GM19463 (cell line): ENCODE data around the gene COG3.

Experiments
- ATAC-seq: cut with Tn5 transposase; IDR thresholded peaks from one replicate; pipeline ENCODE4 v1.9.1; 2021; ENCODE audit warnings: mild to moderate bottlenecking, moderate library complexity; ENCODE audit not compliant: unreplicated experiment

Gene COG3

DNA sequence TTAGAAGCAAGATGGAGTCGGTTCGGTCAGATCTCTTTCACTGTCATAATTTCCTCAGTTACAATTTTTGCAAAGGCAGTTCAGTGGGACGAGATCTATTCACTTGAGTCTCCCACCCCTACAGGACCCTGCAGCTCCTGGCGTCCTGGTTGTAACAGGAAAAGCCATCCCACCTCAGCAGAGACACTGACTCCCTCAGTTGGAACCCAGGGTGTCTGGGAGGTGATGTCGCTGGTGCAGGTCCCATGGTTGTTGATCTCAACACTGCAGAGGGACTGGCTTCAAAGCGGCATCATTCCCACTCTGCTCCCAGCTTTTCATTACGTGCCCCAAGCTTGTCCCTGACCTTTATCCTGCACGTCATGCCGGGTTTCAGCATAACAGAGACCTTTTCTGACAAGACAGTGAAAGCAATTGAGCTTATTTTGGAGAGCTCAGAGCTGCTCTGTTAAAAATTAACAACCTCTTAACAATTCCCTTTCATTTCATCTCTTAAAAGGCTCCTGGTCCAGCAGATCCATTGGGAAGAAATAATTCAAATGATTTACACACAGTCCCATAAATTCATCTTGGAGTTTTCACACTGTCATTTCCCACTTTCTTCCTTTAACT is 17.6 kb upstream of the COG3 start:
- no peak for ATAC-seq

DNA sequence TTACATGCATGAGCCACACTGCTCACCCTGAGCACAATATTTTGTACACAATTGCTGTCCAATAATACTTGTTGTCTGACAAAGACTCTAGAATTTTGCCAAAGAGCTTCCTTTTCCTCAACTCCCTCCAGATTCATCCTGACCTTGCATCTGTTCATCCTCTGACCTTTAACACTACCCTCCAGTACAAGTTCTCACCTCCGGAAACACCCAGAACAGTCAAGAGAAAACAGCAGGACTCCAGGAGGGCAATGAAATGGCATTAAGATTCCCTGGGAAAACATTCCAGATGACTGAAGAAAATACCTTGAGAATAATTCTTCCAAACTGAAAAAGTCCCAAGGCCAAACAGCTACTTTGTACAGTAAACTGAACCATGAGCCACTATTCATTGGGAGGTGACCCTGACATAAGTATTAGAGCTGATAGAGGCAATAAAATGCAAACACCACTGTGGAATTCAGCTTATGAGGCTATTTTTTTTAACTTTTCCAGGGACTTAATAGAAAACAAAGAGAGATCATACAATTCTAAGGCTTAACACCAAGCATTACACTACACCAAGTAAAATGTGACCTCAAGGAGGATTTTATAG is 15.7 kb upstream of the COG3 start:
- ATAC-seq, result no peak

DNA sequence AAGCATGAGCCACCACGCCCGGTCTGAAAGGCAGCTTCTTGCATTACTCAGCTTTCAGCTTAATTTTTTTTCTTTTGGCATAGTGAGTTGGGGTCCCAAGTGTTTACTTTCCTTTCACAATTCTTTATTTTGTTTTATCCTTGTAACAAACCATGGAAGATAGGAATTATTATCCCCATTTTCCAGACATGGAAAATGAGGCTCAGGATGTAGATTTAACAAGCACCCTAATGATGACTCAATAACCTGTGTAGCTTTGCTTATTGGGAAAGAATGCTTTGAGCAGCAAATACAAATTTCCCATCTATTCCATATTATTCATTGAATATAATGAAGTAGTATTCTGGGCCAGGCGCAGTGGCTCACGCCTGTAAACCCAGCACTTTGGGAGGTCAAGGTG is 13.5 kb upstream of the COG3 start:
- no peak for ATAC-seq

DNA sequence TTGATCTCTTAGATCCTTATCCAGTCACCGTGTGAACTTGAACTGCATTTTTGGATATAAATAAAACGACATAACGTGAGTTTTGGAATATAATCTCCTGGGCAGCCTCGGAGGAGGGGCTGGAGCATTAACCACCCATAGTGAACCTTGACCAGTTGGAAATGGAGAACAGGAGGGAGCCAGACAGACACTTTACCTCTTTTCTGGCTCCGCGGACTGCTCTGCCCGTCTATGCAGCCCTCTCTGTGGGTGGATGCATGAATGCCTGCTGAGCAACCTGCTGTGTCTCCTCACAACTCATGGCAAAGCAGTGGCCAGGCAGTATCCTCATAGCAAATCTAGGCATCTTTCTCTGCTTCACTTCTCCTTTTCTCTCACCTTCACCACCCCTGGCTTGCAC is 10.5 kb upstream of the COG3 start:
- ATAC-seq, result no peak

DNA sequence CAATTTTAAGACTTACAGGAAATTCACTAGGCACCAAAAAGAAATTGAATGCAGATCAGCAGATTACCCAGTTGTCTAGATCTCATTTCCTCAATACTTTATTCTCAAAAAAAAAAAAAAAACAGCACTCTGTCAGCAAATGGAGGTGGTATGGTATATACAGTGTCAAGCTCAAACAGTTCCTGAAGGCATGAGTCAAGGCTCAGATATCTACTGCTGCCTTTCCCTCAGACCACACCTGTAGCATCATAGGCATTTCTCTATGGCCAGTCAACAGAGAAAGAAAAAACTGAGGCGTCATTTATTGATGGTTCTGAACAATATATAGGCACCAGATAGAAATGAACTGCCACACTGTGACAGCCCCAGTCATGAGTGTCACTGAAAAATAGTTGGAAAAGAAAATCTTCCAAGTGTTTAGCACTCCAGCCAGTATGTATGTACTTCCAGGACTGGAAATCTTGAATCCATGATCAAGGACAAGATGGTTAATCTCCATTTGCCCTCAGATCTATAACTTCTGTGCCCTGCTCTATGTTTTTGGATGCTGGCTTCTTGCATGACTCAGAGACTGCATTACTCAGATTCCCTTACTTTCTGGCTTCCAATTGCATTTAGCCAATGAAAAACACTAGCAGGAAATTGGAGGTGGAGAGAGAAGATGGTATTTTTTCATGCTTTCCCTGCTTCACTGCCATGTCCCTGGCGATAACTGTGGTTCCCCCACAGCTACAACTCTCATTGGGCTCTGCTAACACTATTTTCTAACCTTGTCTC is 8.4 kb upstream of the COG3 start:
- ATAC-seq, result no peak

DNA sequence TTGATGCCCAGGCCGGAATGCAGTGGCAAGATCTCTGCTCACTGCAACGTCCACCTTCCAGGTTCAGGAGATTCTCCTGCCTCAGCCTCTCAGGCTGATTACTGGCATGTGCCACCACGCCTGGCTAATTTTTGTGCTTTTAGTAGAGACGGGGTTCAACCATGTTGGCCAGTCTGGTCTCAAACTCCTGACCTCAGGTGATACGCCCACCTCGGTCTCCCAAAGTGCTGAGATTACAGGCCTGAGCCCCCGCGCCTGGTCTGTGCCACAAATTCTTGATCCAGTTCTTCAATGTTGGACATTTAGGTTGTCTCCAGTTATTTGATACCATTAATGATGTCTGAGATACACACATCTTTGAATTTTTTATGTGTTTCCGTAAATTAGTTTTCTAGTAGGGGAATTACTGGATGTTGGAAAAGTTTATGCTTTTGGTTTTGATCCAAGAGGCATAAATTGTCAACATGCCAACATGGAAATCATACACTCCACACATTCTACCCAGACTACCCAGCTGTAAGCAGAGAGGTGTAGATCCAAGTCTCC is 525 bp upstream of the COG3 start:
- no peak for ATAC-seq

DNA sequence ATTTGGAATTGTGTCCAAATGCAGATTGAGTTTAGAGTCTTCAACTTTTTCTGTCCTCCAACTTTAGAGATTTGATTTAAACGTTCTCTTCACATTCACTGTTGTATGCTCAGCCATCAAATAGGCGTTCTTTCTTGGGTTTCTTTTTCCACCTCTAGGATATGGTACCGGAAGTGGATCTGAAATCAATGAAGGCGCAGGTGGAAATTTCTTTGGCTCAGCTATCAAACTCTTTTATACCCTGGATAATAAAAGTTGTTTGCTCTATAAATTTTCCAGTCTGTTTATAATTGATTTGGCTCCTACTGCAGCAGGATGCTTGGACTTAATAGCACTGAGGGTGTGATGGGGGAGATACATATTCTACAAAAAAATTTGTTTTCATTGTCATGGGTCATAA is 1.6 kb downstream of the COG3 start:
- no peak for ATAC-seq

DNA sequence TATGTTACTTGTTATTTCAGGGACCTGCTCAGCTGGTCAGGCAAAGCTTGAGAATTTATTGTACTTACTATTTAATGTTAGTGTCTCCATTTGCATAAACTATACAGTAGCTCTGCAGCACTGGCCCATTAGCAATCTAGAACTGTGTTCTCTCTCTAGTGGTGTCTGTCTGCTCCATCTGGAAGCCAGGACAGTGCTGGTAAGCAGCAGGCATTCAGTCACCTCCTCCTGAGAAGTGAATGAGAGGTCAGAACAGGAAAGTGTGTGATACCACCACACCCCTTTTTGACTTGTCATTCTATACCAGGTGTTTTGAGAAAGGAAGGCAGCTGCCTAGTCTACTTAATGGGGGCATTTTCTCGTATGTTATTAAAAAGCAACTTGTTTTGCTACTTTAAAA is 3.9 kb downstream of the COG3 start:
- ATAC-seq, result no peak

DNA sequence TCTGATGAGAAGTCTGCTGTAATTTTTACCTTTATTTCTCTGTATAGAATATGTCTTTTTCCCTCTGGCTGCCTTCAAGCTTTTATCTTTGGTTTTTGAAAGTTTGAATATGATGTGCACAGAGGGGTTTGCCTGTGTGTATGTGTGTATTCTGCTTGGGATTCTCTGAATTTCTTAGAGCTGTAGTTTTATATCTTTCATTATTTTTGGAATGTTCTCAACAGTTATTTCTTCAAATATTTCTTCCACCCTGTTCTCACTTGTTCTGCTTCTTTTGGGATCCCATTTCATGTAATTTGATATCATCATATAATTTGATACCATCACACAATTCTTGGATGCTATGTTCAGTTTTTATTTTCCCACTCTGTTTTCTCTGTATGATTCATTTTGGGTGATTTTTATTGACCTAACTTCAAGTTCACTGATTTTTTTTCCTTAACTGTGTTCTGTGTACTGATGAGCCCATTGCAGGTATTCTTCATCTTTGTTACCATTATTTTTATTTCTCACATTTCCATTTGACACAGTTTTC is 7.5 kb downstream of the COG3 start:
- ATAC-seq, result no peak

DNA sequence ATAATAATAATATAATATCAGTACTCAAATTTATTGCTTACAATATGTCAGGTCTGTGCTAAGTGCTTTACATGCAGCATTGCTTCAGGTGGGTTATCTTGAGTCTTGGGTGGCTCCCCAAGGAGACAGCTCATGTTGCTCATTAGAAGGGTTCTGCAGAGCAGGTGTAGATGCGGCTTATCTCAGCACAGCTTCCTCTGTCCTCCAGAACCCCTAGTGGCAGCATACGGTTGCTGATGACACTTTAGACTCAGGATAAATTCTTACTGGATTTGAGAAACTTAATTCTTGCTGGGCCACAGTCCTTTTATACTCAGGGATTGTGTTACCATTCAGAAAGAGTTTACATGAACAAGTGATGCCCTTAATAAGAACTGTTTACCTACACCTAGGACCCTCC is 8.9 kb downstream of the COG3 start:
- ATAC-seq, result no peak

DNA sequence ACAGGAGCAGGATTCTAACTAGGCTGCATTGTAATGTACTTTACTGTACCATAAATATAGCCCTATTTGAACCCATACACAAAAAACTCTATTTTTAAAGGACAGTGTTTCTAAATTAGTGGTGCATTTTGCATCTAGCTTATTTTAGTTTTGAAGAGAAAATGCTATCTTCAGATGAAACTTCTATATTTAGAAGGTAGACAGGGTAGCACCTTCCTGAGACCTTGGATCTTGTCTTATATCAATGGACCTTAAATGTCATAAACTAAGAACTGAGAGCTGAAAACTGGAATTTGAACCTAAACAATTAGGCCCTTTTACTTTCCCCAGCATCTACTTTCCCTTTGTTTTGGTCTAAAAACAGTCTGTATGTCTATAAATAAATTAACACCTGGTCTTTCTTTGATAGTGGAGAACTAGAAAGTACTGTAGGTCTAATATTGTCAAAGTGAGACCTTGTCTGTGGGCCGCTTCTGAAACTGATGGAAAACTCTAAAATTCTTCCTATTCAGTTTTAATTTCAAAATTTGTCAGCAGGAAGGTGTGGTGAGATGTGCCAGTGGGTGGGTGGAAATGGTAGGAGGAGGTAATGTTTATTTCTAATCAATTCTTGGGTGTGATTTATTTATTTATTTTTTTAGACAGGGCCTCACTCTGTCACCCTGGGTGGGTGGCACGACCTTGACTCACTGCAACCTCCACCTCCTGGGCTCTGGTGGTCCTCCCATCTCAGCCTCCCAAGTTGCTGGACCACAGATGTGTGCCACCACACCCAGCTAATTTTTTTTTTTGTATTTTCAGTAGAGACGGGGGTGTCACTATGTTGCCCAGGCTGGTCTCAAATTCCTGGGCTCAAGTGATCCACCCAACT is 10.1 kb downstream of the COG3 start:
- no peak for ATAC-seq

DNA sequence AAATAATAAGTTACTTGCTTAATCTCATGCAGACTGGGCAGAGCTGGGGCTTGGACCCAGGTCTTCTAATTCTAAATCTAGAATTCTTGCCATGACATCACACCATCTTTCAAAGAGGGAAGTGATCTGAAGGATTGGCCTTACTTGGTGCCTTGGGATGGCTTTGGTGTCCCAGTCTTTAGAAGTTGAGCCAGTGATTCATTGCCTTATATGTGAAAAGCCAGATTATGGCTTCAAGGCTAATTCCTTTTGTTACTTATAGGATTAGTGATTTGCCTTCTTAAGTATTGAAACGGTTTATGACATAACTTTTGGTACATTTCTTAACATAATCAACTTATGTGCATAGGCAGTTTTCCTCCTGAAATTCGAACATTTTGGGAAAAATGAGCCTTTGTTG is 14.9 kb downstream of the COG3 start:
- ATAC-seq, result no peak

DNA sequence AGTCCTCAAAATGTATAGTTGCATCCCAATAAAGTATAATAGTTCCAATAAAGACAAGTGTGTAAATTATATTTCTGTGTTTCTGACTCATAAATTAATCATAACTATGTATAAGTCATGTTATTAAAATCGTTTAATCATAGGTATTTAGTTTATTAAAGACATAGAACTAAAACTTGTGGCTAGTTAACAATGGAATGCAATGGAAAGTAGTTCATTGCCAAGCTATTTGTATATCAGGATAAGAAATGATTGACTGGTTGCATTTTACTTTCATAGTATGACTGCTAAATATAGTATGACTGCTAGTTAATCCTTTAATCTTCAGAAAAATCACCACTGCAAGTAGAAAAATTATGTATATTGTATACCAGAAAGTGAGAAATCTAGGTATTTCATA is 16.9 kb downstream of the COG3 start:
- no peak for ATAC-seq

DNA sequence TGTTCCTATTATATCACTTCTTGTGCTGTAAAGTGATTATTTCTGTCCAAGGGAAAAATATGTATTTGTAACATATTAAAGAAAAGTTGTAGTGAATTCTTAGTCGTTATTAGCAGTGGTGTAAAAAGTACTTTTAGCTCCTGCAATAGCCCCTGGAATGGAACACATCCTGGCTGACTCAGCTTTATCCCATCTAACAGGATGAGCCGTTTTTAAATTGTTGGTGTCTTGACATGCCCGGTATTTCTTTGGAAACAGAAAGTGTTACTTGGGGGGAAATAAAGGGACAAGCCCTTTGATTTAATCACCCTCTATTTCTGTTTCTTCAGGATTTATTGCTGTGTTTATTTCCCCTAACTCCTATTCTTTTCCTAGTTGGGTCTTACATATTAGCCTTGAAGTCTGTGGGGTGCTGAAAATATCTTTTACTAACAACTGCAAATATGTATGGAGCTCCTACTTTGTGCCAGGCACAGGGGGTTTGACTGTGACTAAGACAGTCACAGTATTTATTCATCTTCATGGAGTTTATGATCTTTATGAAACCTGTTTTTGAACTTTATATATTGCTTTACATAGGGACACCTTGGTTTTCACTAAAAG is 17.9 kb downstream of the COG3 start:
- no peak for ATAC-seq

DNA sequence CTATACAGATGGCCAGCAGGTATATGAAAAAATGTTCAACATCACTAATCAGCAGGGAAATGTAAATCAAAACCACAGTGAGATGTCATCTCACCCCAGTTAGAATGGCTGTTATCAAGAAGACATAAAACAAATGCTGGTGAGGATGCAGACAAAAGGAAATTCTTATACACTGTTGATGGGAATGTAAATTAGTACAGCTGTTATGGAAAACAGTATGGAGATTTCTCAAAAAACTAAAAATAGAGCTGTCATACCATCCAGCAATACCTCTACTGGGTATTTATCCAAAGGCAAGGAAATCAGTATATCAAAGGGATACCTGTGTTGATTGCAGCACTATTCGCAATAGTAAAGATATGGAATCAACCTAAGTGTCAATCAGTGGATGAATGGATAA is 22.9 kb downstream of the COG3 start:
- ATAC-seq, result no peak

DNA sequence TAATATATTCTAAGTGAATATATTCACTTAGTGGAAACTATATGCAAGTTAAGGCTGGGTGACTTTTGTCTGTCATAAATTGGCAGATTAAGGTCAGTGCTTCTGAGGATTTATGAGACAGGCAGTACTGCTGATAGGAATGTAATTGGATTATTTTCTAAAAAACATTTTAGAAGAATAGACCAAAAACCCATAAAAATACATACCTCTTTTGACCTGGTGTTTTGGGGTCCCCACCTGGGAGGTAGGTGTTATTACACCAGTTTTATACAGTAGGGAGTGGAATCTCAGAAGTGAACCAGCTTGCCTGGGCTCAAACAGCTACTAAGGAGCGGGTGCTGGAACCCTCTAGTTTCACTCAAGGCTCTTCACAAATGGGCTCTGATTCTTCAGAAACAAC is 25.3 kb downstream of the COG3 start:
- no peak for ATAC-seq

DNA sequence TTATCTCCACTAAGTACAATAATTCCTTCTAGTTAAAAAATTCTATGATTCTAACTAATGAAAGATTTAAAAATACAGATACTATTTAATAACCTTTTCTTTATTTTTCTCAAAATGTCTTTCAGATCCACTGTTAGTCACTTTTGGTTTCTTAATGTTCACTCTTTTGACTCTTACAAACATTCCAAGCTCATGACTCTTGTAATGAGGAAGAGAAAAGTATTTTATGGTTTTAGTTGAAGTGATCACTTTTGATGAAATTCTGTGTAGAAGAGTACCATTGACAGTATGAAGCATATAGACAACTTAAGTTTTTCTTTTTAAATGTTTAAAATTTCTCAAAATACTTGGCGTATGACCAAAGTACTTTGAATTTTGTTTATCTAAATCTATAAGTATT is 27.8 kb downstream of the COG3 start:
- no peak for ATAC-seq

DNA sequence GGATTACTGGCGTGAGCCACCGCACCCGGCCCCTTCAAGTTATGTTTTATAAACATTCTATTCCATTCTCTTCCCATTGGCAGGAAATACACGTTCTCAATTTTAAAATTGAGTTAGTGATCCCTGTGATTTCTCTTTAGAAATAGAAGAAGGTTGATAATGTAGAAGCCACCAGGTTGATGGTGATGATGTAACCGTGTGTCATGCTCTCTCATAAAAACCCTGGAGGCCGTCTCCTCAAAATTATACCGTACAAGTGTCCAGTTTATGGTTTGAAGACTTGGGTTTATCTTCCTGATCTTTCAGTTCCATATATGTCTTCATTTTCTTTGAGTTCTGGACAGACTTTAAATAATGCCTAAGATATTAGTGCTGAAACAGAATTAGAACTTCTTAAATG is 32.2 kb downstream of the COG3 start:
- no peak for ATAC-seq

DNA sequence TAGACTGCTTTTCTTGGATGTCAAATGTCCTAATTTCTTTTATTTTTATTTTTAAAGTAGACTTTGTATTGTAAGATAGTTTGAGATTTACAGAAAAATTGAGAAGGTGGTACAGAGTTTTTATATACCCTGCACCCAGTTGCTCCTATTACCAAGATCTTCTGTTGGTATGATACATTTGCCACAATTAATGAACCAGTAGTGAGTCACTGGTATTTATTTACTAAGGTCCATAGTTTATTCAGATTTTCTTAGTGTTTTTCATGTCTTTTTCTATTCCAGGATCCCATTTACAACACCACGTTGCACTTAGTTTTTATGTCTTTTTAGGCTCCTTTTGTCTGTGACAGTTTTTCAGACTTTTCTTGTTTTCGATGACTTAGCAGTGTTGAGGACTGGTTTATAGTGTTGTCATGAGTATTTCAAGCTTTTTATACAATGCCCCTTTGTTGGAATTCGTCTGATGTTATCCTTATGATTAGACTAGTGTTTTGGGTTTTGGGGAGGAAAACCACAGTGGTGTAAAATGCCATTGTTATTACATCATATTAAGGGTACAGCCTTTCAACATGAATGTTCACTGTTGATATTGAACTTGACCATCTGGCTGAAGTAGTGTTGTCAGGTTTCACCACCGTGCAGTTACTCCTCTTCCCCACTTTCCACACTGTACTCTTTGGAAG is 35.9 kb downstream of the COG3 start:
- ATAC-seq, result no peak

DNA sequence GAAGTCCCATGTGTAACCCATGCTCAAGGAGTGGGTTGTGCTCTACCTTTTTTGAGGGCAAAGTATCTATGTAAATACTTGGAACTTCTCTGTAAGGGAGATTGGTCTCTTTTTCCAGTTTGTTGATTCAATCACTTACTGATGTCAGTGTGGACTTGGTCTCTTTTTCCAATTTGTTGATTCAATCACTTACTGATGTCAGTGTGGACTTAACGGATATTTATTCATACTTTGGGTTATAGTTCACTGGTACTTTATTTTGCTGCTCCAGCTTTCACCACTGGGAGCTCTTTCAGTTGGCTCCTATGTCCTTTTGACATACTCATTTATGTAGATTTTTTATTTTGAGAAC is 36.4 kb downstream of the COG3 start:
- ATAC-seq, result no peak
